ENCODE measurements around the gene TOR1AIP2.

DNA sequence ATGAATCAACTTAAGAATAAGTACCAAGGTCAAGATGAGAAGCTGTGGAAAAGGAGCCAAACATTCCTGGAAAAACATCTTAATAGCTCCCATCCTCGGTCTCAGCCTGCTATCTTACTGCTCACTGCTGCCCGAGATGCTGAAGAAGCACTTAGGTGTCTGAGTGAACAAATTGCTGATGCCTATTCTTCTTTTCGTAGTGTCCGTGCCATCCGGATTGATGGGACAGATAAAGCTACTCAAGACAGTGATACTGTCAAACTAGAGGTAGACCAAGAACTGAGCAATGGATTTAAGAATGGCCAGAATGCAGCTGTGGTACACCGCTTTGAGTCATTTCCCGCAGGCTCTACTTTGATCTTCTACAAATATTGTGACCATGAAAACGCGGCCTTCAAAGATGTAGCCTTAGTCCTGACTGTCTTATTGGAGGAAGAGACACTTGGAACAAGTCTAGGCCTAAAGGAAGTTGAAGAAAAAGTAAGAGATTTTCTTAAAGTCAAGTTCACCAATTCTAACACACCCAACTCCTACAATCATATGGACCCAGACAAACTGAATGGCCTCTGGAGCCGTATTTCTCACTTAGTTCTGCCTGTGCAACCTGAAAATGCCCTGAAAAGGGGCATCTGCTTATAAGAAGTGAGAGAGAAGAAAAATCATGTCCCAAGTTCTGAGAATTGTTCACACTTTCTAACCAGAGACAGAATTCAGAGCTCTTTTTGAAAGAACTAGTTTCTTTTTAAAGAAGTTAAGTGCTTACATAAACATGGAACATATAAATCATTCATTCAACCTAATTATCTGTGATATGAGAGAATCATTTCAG is 40.2 kb upstream of the TOR1AIP2 start:
- TF ChIP-seq, protein P1, sequence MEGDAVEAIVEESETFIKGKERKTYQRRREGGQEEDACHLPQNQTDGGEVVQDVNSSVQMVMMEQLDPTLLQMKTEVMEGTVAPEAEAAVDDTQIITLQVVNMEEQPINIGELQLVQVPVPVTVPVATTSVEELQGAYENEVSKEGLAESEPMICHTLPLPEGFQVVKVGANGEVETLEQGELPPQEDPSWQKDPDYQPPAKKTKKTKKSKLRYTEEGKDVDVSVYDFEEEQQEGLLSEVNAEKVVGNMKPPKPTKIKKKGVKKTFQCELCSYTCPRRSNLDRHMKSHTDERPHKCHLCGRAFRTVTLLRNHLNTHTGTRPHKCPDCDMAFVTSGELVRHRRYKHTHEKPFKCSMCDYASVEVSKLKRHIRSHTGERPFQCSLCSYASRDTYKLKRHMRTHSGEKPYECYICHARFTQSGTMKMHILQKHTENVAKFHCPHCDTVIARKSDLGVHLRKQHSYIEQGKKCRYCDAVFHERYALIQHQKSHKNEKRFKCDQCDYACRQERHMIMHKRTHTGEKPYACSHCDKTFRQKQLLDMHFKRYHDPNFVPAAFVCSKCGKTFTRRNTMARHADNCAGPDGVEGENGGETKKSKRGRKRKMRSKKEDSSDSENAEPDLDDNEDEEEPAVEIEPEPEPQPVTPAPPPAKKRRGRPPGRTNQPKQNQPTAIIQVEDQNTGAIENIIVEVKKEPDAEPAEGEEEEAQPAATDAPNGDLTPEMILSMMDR (conservative IDR thresholded peaks at IDR 0.05) = no peak
- no peak for TF ChIP-seq EZH2 (IDR thresholded peaks at IDR 0.05; ENCODE audit: low read depth)

Measured in PC-9 (cell line).